Hepatocyte (in vitro differentiated cells): ENCODE data around the gene MYO1A. TPM values are rescaled to one million over a fixed set of nuclear protein-coding genes. Genes with fewer than 3 reads are reported as not detected.

Source experiments
- DNase-seq: peaks from one replicate; pipeline ENCODE4 v3.0.0-alpha.2; 2016; ENCODE audit warnings: low spot score
- H2AFZ ChIP-seq: fragments of 200-600 bp; sonication (generic); 2 replicates; pipeline ENCODE4 v1.6.0; 2016; ENCODE audit warnings: antibody characterized with exemption, mild to moderate bottlenecking
- H3K27ac ChIP-seq: fragments of 200-600 bp; sonication (generic); 2 replicates; pipeline ENCODE4 v1.5.1; 2016; ENCODE audit warnings: mild to moderate bottlenecking
- H3K27me3 ChIP-seq: fragments of 200-600 bp; sonication (generic); 2 replicates; pipeline ENCODE4 v1.6.1; 2016
- H3K36me3 ChIP-seq: fragments of 200-600 bp; sonication (generic); replicated peaks from 2 replicates; pipeline ENCODE4 v1.5.1; 2016; ENCODE audit warnings: low read depth; ENCODE audit not compliant: insufficient read depth
- H3K4me1 ChIP-seq: fragments of 200-600 bp; sonication (generic); 2 replicates; pipeline ENCODE4 v1.5.1; 2016; ENCODE audit warnings: mild to moderate bottlenecking, moderate library complexity; ENCODE audit not compliant: insufficient read depth
- H3K4me2 ChIP-seq: fragments of 200-600 bp; sonication (generic); 2 replicates; pipeline ENCODE4 v1.6.0; 2016
- H3K4me3 ChIP-seq: fragments of 200-600 bp; sonication (generic); 2 replicates; pipeline ENCODE4 v1.5.1; 2016; ENCODE audit warnings: mild to moderate bottlenecking
- H3K79me2 ChIP-seq: fragments of 200-600 bp; sonication (generic); 2 replicates; pipeline ENCODE4 v1.6.0; 2017; ENCODE audit warnings: mild to moderate bottlenecking
- H3K9me2 ChIP-seq: fragments of 200-600 bp; sonication (generic); replicated peaks from 2 replicates; pipeline ENCODE4 v1.6.0; 2017; ENCODE audit warnings: mild to moderate bottlenecking; ENCODE audit not compliant: insufficient read depth
- H3K9me3 ChIP-seq: fragments of 200-600 bp; sonication (generic); 2 replicates; pipeline ENCODE4 v1.5.1; 2016; ENCODE audit warnings: low read depth, mild to moderate bottlenecking
- H4K20me1 ChIP-seq: fragments of 200-600 bp; sonication (generic); 2 replicates; pipeline ENCODE4 v1.6.0; 2016; ENCODE audit warnings: mild to moderate bottlenecking; ENCODE audit not compliant: insufficient read depth, poor library complexity, severe bottlenecking
- EZH2 ChIP-seq: fragments of 200-600 bp; sonication (generic); IDR thresholded peaks from 2 replicates; pipeline ENCODE4 v1.6.1; 2016; ENCODE audit warnings: antibody characterized with exemption, mild to moderate bottlenecking, borderline replicate concordance
- EZH2phosphoT487 ChIP-seq: fragments of 200-600 bp; sonication (generic); IDR thresholded peaks from one replicate; pipeline ENCODE4 v1.6.1; 2018; ENCODE audit warnings: antibody characterized with exemption, mild to moderate bottlenecking, low read depth, moderate library complexity; ENCODE audit not compliant: unreplicated experiment, severe bottlenecking
- WGBS: methylation state at CpG from one replicate; pipeline ENCODE4 v1.1.6; 2016; ENCODE audit warnings: low lambda C conversion rate; ENCODE audit errors: missing lambda C conversion rate; 5-methylcytosine and 5-hydroxymethylcytosine counted together
- polyA plus RNA-seq: library from polyadenylated mRNA; unstranded; fragments of >200 nt; fragmentation: Nextera tagmentation; extraction: Ambion mirVana; gene quantifications from 2 replicates; pipeline ENCODE4 v1.2.1, GENCODE V29; 2016
- total RNA-seq: library from RNA; depleted of rRNA; stranded (reverse); fragments of >200 nt; gene quantifications from 2 replicates; pipeline ENCODE4 v1.2.3, GENCODE V29; 2014
- TF ChIP-seq, protein P1 (sequence below): fragments of 200-600 bp; sonication (generic); IDR thresholded peaks from 2 replicates; pipeline ENCODE4 v1.5.1; 2016; ENCODE audit warnings: antibody characterized with exemption, mild to moderate bottlenecking; ENCODE audit not compliant: poor library complexity

Gene MYO1A
- total and polyA plus RNA-seq, 2 experiments from 2014 or later, result 23.8 to 29.2 TPM

DNA sequence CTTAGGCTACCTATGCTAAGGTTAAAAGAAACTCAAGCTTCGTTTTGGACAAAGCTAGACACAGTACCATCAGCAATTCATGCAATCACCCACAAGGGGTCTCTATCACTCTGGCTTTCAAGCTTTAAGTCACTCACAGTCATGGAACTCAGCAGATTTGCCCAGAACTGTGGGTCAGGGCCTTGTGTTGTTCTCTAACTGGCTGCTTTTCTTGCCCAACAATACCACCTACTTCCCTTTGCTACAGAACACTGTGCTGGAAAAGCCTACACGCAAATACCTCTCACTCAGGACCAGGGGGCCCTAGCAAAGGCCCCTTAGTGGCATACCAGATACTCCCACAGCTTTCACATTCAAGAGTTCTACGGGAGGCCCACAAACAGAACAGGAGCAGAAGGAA is 19.6 kb upstream of the MYO1A start:
- peaks cover 11% of the 10 kb centered on the region for H3K79me2 ChIP-seq
- H3K9me3 ChIP-seq, result no peaks in the 10 kb centered on the region
- H2AFZ ChIP-seq, result peak overlapping the region; percentile 68
- WGBS, result 35% methylated on average over 3 of the region's 3 CpGs
- H3K36me3 ChIP-seq, result no peaks in the 10 kb centered on the region
- H3K4me2 ChIP-seq, result no peak overlapping the region
- TF ChIP-seq, protein P1, sequence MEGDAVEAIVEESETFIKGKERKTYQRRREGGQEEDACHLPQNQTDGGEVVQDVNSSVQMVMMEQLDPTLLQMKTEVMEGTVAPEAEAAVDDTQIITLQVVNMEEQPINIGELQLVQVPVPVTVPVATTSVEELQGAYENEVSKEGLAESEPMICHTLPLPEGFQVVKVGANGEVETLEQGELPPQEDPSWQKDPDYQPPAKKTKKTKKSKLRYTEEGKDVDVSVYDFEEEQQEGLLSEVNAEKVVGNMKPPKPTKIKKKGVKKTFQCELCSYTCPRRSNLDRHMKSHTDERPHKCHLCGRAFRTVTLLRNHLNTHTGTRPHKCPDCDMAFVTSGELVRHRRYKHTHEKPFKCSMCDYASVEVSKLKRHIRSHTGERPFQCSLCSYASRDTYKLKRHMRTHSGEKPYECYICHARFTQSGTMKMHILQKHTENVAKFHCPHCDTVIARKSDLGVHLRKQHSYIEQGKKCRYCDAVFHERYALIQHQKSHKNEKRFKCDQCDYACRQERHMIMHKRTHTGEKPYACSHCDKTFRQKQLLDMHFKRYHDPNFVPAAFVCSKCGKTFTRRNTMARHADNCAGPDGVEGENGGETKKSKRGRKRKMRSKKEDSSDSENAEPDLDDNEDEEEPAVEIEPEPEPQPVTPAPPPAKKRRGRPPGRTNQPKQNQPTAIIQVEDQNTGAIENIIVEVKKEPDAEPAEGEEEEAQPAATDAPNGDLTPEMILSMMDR, result peak; percentile 95
- TF ChIP-seq EZH2, result no peak
- peak overlapping the region; percentile 81 for H3K27ac ChIP-seq
- no peaks in the 10 kb centered on the region for H3K27me3 ChIP-seq
- no peaks in the 10 kb centered on the region for H3K9me2 ChIP-seq
- no peak overlapping the region for H3K4me3 ChIP-seq
- DNase-seq, result peak; percentile 89
- H3K4me1 ChIP-seq, result peaks cover 4% of the 10 kb centered on the region
- no peaks in the 10 kb centered on the region for H4K20me1 ChIP-seq

DNA sequence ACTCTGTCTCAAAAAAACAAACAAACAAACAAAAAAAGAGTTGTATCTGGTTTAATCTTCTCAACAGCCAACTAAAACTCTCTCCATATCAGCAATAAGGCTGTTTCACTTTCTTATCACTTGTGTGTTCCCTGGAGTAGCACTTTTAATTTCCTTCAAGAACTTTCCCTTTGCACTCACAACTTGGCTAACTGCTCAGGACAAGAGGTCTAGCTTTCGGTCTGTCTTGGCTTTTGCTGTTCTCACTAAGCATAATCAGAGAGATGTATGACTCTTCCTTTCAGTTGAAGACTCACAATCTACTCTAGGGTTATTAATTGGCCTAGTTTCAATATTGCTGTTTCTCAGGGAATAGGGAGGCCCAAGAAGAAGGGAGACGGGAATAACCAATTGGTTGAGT is 16.3 kb upstream of the MYO1A start:
- no peak overlapping the region for H3K27ac ChIP-seq
- TF ChIP-seq EZH2phosphoT487, result no peak
- TF ChIP-seq, protein P1, result no peak
- TF ChIP-seq EZH2, result no peak

DNA sequence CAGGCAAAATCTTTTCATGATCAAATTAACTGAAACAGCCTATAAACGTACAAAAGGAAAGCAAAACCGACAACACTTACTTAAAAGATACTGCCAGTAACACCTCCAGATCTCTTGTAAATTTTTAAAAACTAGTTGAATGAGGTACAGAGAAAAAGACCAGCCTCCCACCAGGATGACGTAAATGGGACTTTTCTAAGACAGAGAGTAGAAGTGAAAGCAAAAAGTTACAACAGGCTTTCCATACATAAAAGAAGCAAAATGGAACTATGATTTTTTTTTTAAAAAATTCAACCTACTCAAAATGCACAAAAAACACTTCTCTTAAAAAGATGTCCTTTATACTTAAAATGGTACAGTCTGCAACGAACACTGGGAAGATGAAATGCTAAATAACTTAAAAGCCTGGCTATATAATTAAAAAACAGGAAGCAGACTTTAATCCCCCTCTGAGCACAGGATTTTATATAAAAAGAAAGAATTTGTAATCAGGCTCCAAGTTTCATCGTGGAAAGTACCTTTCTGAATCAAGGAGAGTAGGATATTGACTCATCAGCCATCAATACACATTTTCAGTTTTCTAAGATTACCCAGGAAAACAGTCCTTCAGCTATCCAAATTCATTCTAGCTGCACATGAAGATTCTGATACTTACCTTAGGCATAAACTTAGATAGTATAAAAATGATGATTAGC is 14.2 kb upstream of the MYO1A start:
- Histone ChIP-seq H3K4me1 (no peaks in the 10 kb centered on the region), H2AFZ (no peak overlapping the region), H3K27me3 (no peaks in the 10 kb centered on the region), H3K9me3 (no peaks in the 10 kb centered on the region), H3K9me2 (no peaks in the 10 kb centered on the region), H3K36me3 (no peaks in the 10 kb centered on the region), H3K4me2 (no peak overlapping the region), H3K4me3 (no peak overlapping the region), H3K27ac (no peak overlapping the region), H4K20me1 (no peaks in the 10 kb centered on the region), H3K79me2 (no peaks in the 10 kb centered on the region)
- DNase-seq, result no peak
- WGBS, result 86% methylated on average over 5 of the region's 5 CpGs
- TF ChIP-seq EZH2 (no peak), EZH2phosphoT487 (no peak)
- TF ChIP-seq, protein P1, result no peak

More for the DNA sequence above, 16.3 kb upstream of the MYO1A start:
- H3K9me2 ChIP-seq, result no peaks in the 10 kb centered on the region
- no peak overlapping the region for H3K4me3 ChIP-seq
- no peak for DNase-seq
- H3K9me3 ChIP-seq, result no peaks in the 10 kb centered on the region
- no peaks in the 10 kb centered on the region for H3K36me3 ChIP-seq
- no peaks in the 10 kb centered on the region for H3K79me2 ChIP-seq
- H3K27me3 ChIP-seq, result no peaks in the 10 kb centered on the region
- no peak overlapping the region for H3K4me2 ChIP-seq
- H2AFZ ChIP-seq, result no peak overlapping the region
- WGBS, result 98% methylated on average over 2 of the region's 2 CpGs
- no peaks in the 10 kb centered on the region for H4K20me1 ChIP-seq
- peaks cover 4% of the 10 kb centered on the region for H3K4me1 ChIP-seq
